Stimulated activated CD4-positive, alpha-beta T cell treated with anti-CD3 and anti-CD28 coated beads, Interleukin-4, amount 100 ng/mL, for 1 hour (primary cell): ENCODE results near the gene OLFML2A.

Experiments
- DNase-seq: peaks from one replicate; pipeline ENCODE4 v3.0.0-alpha.2; 2020

OLFML2A gene

GRCh38 chr9:124779368-124780059 is 2.6 kb downstream of the OLFML2A start:
- no peak for DNase-seq

- DNase-seq, result no peak
Observed at GRCh38 chr9:124780060-124780756, 3.3 kb downstream of the OLFML2A start.

GRCh38 chr9:124780757-124781151 is 3.8 kb downstream of the OLFML2A start:
- no peak for DNase-seq

GRCh38 chr9:124781967-124782660 is 5.2 kb downstream of the OLFML2A start:
- no peak for DNase-seq

- no peak for DNase-seq
Observed at GRCh38 chr9:124782661-124783574, 6.0 kb downstream of the OLFML2A start.

- DNase-seq, result no peak
Observed at GRCh38 chr9:124783830-124784229, 6.9 kb downstream of the OLFML2A start.

GRCh38 chr9:124784509-124784908 is 7.6 kb downstream of the OLFML2A start:
- no peak for DNase-seq

- DNase-seq, result no peak
Observed at GRCh38 chr9:124786881-124787573, 10.1 kb downstream of the OLFML2A start.

GRCh38 chr9:124788542-124789217 is 11.7 kb downstream of the OLFML2A start:
- DNase-seq, result no peak

GRCh38 chr9:124789531-124789930 is 12.6 kb downstream of the OLFML2A start:
- DNase-seq, result no peak

GRCh38 chr9:124790301-124790700 is 13.4 kb downstream of the OLFML2A start:
- DNase-seq, result no peak

- DNase-seq, result no peak
Observed at GRCh38 chr9:124790801-124791505, 14.0 kb downstream of the OLFML2A start.

- DNase-seq, result no peak
Observed at GRCh38 chr9:124792257-124793014, 15.5 kb downstream of the OLFML2A start.

- DNase-seq, result no peak
Observed at GRCh38 chr9:124793015-124793541, 16.1 kb downstream of the OLFML2A start.

- no peak for DNase-seq
Observed at GRCh38 chr9:124794902-124795491, 18.1 kb downstream of the OLFML2A start.

GRCh38 chr9:124795881-124796431 is 19.0 kb downstream of the OLFML2A start:
- DNase-seq, result no peak

GRCh38 chr9:124797343-124798103 is 20.6 kb downstream of the OLFML2A start:
- no peak for DNase-seq

GRCh38 chr9:124799274-124800006 is 22.5 kb downstream of the OLFML2A start:
- DNase-seq, result no peak
